DND-41 (cell line): ENCODE measurements around the gene RSPH3.

ENCODE experiments used
- ATAC-seq: fragments of 200-7000 bp; cut with Tn5 transposase; 3 replicates; pipeline ENCODE4 v1.9.1; 2021; ENCODE audit warnings: low read depth; ENCODE audit not compliant: insufficient read depth
- DNase-seq: peaks from one replicate; pipeline ENCODE4 v3.0.0-alpha.2; 2020
- H2AFZ ChIP-seq: 2 replicates; pipeline ENCODE4 v1.6.0; 2012; ENCODE audit warnings: low read depth, low read length
- H3K27ac ChIP-seq: 2 replicates; pipeline ENCODE4 v1.5.1; 2012; ENCODE audit warnings: low read length, inconsistent platforms
- H3K27me3 ChIP-seq: fragments of 200-600 bp; sonication (generic); 2 replicates; pipeline ENCODE4 v1.6.0; 2012; ENCODE audit warnings: low read length, mild to moderate bottlenecking, inconsistent platforms; ENCODE audit not compliant: insufficient read depth, poor library complexity
- H3K36me3 ChIP-seq: 2 replicates; pipeline ENCODE4 v1.5.1; 2012; ENCODE audit warnings: low read length, inconsistent platforms; ENCODE audit not compliant: insufficient read depth
- H3K4me1 ChIP-seq: 2 replicates; pipeline ENCODE4 v1.5.1; 2012; ENCODE audit warnings: mild to moderate bottlenecking, low read length; ENCODE audit not compliant: insufficient read depth
- H3K4me2 ChIP-seq: 2 replicates; pipeline ENCODE4 v1.6.0; 2012; ENCODE audit warnings: mild to moderate bottlenecking, moderate library complexity, low read length, inconsistent platforms; ENCODE audit not compliant: insufficient read depth
- H3K4me3 ChIP-seq, 2 experiments: fragments of 200-600 bp in 1 of 2; shearing (Covaris generic) in 1 of 2; 2 replicates each; pipeline ENCODE4 v1.5.1; 2012 to 2016; ENCODE audit warnings: inconsistent platforms in 2 of 2, low read length in 2 of 2, mild to moderate bottlenecking in 2 of 2, low read depth in 1 of 2, moderate library complexity in 1 of 2
- H3K79me2 ChIP-seq: 2 replicates; pipeline ENCODE4 v1.6.0; 2012; ENCODE audit warnings: low read length, inconsistent platforms; ENCODE audit not compliant: insufficient read depth
- H3K9ac ChIP-seq: 2 replicates; pipeline ENCODE4 v1.6.0; 2012; ENCODE audit warnings: low read depth, mild to moderate bottlenecking, inconsistent platforms, low read length, moderate library complexity
- H3K9me3 ChIP-seq: 2 replicates; pipeline ENCODE4 v1.5.1; 2012; ENCODE audit warnings: low read length, moderate library complexity, mild to moderate bottlenecking, inconsistent platforms; ENCODE audit not compliant: insufficient read depth, severe bottlenecking
- H4K20me1 ChIP-seq: 2 replicates; pipeline ENCODE4 v1.6.0; 2012; ENCODE audit warnings: low read length; ENCODE audit not compliant: insufficient read depth
- EZH2 ChIP-seq: IDR thresholded peaks from 3 replicates; pipeline ENCODE4 v1.6.1; 2012; ENCODE audit warnings: borderline replicate concordance, low read depth, mild to moderate bottlenecking, moderate library complexity, low read length, inconsistent platforms; ENCODE audit not compliant: severe bottlenecking
- TF ChIP-seq, protein P1 (sequence below): IDR thresholded peaks from 2 replicates; pipeline ENCODE4 v1.5.1; 2012; ENCODE audit warnings: borderline replicate concordance, low read length, moderate library complexity, mild to moderate bottlenecking; ENCODE audit not compliant: poor library complexity, severe bottlenecking; ENCODE audit errors: extremely low read depth

The RSPH3 gene

DNA sequence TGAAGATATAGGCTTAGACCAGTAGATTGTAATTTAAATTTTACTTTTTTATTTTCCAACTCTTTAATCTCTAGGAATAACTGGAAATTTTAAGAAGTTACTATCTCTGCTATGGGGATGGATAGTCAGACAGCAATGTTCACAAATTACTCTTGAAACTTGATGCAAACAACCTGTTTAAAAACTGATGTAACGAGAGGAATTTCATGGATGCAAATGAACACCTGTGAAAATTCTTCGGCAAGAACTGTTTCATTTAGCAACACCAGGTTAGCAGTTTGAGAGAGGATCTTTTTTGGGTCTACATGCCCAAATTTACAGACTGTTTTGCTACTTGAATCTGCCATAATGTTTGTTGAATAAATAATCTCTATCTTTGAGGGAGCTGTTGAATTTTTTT lies 20.0 kb upstream of the RSPH3 start:
- Histone ChIP-seq H2AFZ (no peak overlapping the region), H3K9me3 (peaks cover 6% of the 10 kb centered on the region), H4K20me1 (no peaks in the 10 kb centered on the region), H3K36me3 (no peaks in the 10 kb centered on the region), H3K4me2 (no peak overlapping the region), H3K27ac (no peak overlapping the region), H3K4me3 (no peak overlapping the region), H3K9ac (no peak overlapping the region), H3K27me3 (no peaks in the 10 kb centered on the region), H3K79me2 (no peaks in the 10 kb centered on the region), H3K4me1 (peaks cover 11% of the 10 kb centered on the region)
- ATAC-seq (no peak), DNase-seq (no peak)
- TF ChIP-seq EZH2: no peak
- TF ChIP-seq, protein P1, sequence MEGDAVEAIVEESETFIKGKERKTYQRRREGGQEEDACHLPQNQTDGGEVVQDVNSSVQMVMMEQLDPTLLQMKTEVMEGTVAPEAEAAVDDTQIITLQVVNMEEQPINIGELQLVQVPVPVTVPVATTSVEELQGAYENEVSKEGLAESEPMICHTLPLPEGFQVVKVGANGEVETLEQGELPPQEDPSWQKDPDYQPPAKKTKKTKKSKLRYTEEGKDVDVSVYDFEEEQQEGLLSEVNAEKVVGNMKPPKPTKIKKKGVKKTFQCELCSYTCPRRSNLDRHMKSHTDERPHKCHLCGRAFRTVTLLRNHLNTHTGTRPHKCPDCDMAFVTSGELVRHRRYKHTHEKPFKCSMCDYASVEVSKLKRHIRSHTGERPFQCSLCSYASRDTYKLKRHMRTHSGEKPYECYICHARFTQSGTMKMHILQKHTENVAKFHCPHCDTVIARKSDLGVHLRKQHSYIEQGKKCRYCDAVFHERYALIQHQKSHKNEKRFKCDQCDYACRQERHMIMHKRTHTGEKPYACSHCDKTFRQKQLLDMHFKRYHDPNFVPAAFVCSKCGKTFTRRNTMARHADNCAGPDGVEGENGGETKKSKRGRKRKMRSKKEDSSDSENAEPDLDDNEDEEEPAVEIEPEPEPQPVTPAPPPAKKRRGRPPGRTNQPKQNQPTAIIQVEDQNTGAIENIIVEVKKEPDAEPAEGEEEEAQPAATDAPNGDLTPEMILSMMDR: no peak

DNA sequence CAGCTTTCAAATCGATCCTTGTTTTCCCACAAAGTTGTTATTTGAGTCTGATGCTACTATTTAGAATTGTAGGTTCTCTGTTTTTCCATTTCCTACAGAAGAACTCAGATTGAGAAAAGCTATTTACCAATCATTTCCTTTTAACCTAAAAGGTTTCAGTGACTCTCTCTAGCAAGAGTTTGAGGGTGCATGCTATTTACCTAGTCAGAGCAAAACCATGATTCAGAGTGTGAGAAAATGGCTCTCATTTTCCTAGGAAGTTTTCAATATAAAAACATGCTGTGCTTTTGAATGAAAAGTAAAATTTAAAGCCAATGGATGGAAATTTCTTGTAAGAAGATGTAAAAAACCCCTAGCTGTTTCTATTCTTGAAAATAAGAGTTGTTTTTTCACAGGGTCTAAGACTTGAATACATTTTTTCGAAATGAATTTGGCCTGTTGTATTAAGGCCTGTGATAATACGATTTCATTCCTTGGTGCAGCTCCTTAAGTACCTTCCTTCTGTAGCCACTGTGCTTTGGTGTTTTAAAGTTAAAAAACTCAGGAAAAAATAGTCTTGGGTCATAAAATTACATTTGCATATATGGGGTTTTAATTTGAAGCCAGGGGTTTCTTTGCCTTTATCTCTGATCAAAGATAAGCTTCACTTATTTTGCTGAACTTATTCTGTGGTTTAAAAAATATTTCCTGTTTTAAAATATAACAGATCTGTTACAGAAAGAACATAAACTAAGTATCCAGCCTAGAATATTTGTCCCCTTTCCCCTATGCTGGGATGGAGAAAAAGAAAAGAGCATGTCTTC lies 18.0 kb upstream of the RSPH3 start:
- Histone ChIP-seq H3K9me3 (no peaks in the 10 kb centered on the region), H3K27ac (no peak overlapping the region), H2AFZ (no peak overlapping the region), H3K4me3 (no peak overlapping the region), H3K4me2 (no peak overlapping the region), H3K4me1 (peaks cover 11% of the 10 kb centered on the region), H3K9ac (no peak overlapping the region), H3K79me2 (no peaks in the 10 kb centered on the region), H3K36me3 (no peaks in the 10 kb centered on the region), H4K20me1 (no peaks in the 10 kb centered on the region), H3K27me3 (no peaks in the 10 kb centered on the region)
- ATAC-seq: no peak
- DNase-seq: no peak
- TF ChIP-seq, protein P1: no peak
- TF ChIP-seq EZH2: no peak

- no peak overlapping the region for H2AFZ ChIP-seq
- H3K27ac ChIP-seq: no peak overlapping the region
- H3K9ac ChIP-seq: no peak overlapping the region
- TF ChIP-seq, protein P1: no peak
- no peak for TF ChIP-seq EZH2
- peaks cover 11% of the 10 kb centered on the region for H3K4me1 ChIP-seq
- H4K20me1 ChIP-seq: no peaks in the 10 kb centered on the region
- no peaks in the 10 kb centered on the region for H3K27me3 ChIP-seq
- ATAC-seq: no peak
- no peak overlapping the region for H3K4me3 ChIP-seq
- no peak overlapping the region for H3K4me2 ChIP-seq
- no peaks in the 10 kb centered on the region for H3K79me2 ChIP-seq
- no peak for DNase-seq
- no peaks in the 10 kb centered on the region for H3K36me3 ChIP-seq
- no peaks in the 10 kb centered on the region for H3K9me3 ChIP-seq
These were observed 14.4 kb upstream of the RSPH3 start for GRCh38 chr6:159014406-159014805.
